B cell (primary cell): ENCODE data around the gene EPB41L2. TPM values are rescaled to one million over a fixed set of nuclear protein-coding genes. Genes with fewer than 3 reads are reported as not detected.

ENCODE experiments used
- ATAC-seq: fragments of 200-7000 bp; cut with Tn5 transposase; one replicate; pipeline ENCODE4 v1.10.0; 2021; ENCODE audit warnings: low read depth, mild to moderate bottlenecking, moderate number of reproducible peaks, moderate library complexity
- CTCF ChIA-PET: fragments of 350-600 bp; sonication (Branson Sonifier 250); formaldehyde crosslinking; loops from one replicate; lab custom pipeline; 2021; ENCODE audit warnings: antibody characterized with exemption, inconsistent platforms; lab: Charles Lee
- POLR2A ChIA-PET: fragments of 350-600 bp; sonication (Branson Sonifier 250); formaldehyde crosslinking; loops from one replicate; lab custom pipeline; 2021; ENCODE audit warnings: antibody characterized with exemption; lab: Charles Lee
- DNase-seq: peaks from one replicate; pipeline ENCODE4 v3.0.0; 2013
- H2AFZ ChIP-seq: 2 replicates; pipeline ENCODE4 v1.6.1; 2012; ENCODE audit warnings: mild to moderate bottlenecking, low read depth, low read length; ENCODE audit not compliant: insufficient read depth, poor library complexity, severe bottlenecking
- H3K27ac ChIP-seq, 2 donors: 1 replicate in 1 of 2; 2 replicates in 1 of 2; pipeline ENCODE4 v1.5.1; 2012 to 2013; ENCODE audit warnings: low read length in 2 of 2, mild to moderate bottlenecking in 2 of 2, moderate library complexity in 1 of 2
- H3K27me3 ChIP-seq, 4 experiments: fragments of 200-600 bp in 1 of 4; sonication (generic) in 1 of 4; replicated peaks in 1 of 4; 1 replicate in 2 of 4; 2 replicates in 2 of 4; pipeline versions ENCODE4 v1.6.1 to v1.7.0; 2013 to 2016; ENCODE audit warnings: low read length in 3 of 4, mild to moderate bottlenecking in 2 of 4, mixed read lengths in 1 of 4, moderate library complexity in 1 of 4; ENCODE audit not compliant: insufficient read depth in 4 of 4, control insufficient read depth in 3 of 4; ENCODE audit errors: control extremely low read depth in 1 of 4
- H3K36me3 ChIP-seq, 2 experiments: replicated peaks in 1 of 2; 1 replicate in 1 of 2; 2 replicates in 1 of 2; pipeline versions ENCODE4 v1.6.1 to v1.7.1; 2013; ENCODE audit warnings: low read length in 1 of 2; ENCODE audit not compliant: insufficient read depth in 2 of 2, control insufficient read depth in 1 of 2; ENCODE audit errors: control extremely low read depth in 1 of 2, extremely low read depth in 1 of 2
- H3K4me1 ChIP-seq, 2 donors: fragments of 200-600 bp in 1 of 2; sonication (generic) in 1 of 2; 1 replicate in 1 of 2; 2 replicates in 1 of 2; pipeline versions ENCODE4 v1.5.1 to v1.6.1; 2013 to 2017; ENCODE audit warnings: low read length in 2 of 2; ENCODE audit not compliant: control insufficient read depth in 2 of 2, insufficient read depth in 2 of 2
- H3K4me2 ChIP-seq: replicated peaks from 2 replicates; pipeline ENCODE3; 2012; ENCODE audit warnings: mild to moderate bottlenecking, low read depth, low read length; ENCODE audit not compliant: poor library complexity, severe bottlenecking
- H3K4me3 ChIP-seq, 5 experiments: fragments of 200-600 bp in 1 of 5; sonication (generic) in 1 of 5; 1 replicate in 3 of 5; 2 replicates in 2 of 5; pipeline versions ENCODE4 v1.5.1 to v1.7.0; 2011 to 2016; ENCODE audit warnings: low read length in 4 of 5, mild to moderate bottlenecking in 4 of 5, low read depth in 2 of 5, control low read depth in 1 of 5, moderate library complexity in 1 of 5; ENCODE audit not compliant: insufficient read depth in 1 of 5; ENCODE audit errors: control extremely low read depth in 1 of 5, extremely low read depth in 1 of 5
- H3K79me2 ChIP-seq: fragments of 200-600 bp; sonication (generic); one replicate; pipeline ENCODE4 v1.6.0; 2016; ENCODE audit warnings: low read length; ENCODE audit not compliant: control insufficient read depth, insufficient read depth
- H3K9ac ChIP-seq: fragments of 200-600 bp; sonication (generic); 2 replicates; pipeline ENCODE4 v1.6.1; 2017; ENCODE audit warnings: mild to moderate bottlenecking, low read length, moderate library complexity
- H3K9me3 ChIP-seq, 3 donors: one replicate each; pipeline versions ENCODE4 v1.6.1 to v1.7.1; 2013; ENCODE audit warnings: low read length in 2 of 3; ENCODE audit not compliant: control insufficient read depth in 2 of 3, insufficient read depth in 1 of 3; ENCODE audit errors: control extremely low read depth in 1 of 3
- H4K20me1 ChIP-seq: 2 replicates; pipeline ENCODE4 v1.6.0; 2012; ENCODE audit warnings: mild to moderate bottlenecking, low read length; ENCODE audit not compliant: insufficient read depth, control insufficient read depth, poor library complexity, severe bottlenecking
- H3K27ac Mint-ChIP-seq: one replicate; pipeline ENCODE4 v1.8.0; 2021; ENCODE audit warnings: mixed read lengths
- H3K27me3 Mint-ChIP-seq: one replicate; pipeline ENCODE4 v1.8.0; 2021; ENCODE audit warnings: mixed read lengths
- H3K4me1 Mint-ChIP-seq: one replicate; pipeline ENCODE4 v1.8.0; 2021; ENCODE audit warnings: mixed read lengths
- H3K4me3 Mint-ChIP-seq: one replicate; pipeline ENCODE4 v1.8.0; 2021; ENCODE audit warnings: mixed read lengths
- H3K9me3 Mint-ChIP-seq: one replicate; pipeline ENCODE4 v1.8.0; 2022; ENCODE audit warnings: mixed read lengths; ENCODE audit not compliant: insufficient read depth
- EZH2 ChIP-seq: IDR thresholded peaks from 2 replicates; pipeline ENCODE4 v1.6.1; 2012; ENCODE audit warnings: borderline replicate concordance, low read depth, mild to moderate bottlenecking, moderate library complexity, low read length; ENCODE audit not compliant: insufficient read depth, poor library complexity, severe bottlenecking
- WGBS: methylation state at CpG from one replicate; pipeline ENCODE4 v1.1.5; 2013; ENCODE audit warnings: missing lambda C conversion rate; ENCODE audit not compliant: insufficient coverage; 5-methylcytosine and 5-hydroxymethylcytosine counted together
- intact Hi-C: fragments of 100-400 bp; cut with micrococcal nuclease; formaldehyde crosslinking; loops from one replicate; pipeline ENCODE4 v1.10.0; 2022
- polyA plus RNA-seq: library from polyadenylated mRNA; depleted of rRNA; stranded (reverse); fragments of >200 nt; gene quantifications from 2 replicates; pipeline ENCODE4 v1.2.3, GENCODE V29; 2012
- total RNA-seq, 2 donors: library from RNA; stranded (reverse); fragments of 120-200 nt in 1 of 2; gene quantifications; 1 replicate in 1 of 2; 2 replicates in 1 of 2; pipeline versions ENCODE4 v1.2.3 to v1.2.4, GENCODE V29; 2013 to 2022
- TF ChIP-seq, protein P1 (sequence below): fragments of 200-600 bp; IDR thresholded peaks from one replicate; pipeline ENCODE4 v1.8.0; 2022; ENCODE audit warnings: antibody characterized with exemption, mild to moderate bottlenecking

Gene EPB41L2
- total and polyA plus RNA-seq, 2 donors (not counting 1 experiment from before 2014, with no cell fraction given), result 17.8 to 61.0 TPM

DNA sequence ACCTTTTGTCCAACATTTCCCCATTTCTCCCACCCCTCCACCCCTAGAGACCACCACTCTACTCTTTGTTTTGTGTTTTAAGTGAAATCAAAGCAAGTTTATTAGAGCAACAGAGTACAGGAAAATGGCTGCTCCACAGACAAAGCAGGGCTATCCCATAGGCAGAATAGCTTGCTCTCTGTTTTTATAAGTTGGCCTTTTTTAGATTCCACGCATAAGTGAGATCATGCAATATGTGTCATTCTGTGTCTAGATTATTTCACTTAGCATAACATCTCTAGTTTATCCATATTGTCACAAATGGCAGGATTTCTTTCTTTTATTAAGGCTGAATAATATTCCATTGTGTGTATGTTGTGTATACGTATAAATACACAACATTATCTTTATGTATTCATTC lies 266.0 kb downstream of the EPB41L2 start:
- Mint-ChIP-seq H3K4me1 (no peaks in the 10 kb centered on the region), H3K27ac (no peak overlapping the region), H3K9me3 (peaks cover 3% of the 10 kb centered on the region), H3K27me3 (peaks cover 3% of the 10 kb centered on the region), H3K4me3 (no peak overlapping the region)
- H2AFZ ChIP-seq, result no peak overlapping the region
- H3K9me3 ChIP-seq, result peaks cover 0 to 7% (median 0%) of the 10 kb centered on the region in 3 donors
- no peaks in the 10 kb centered on the region for H3K36me3 ChIP-seq
- no peak for DNase-seq
- ChIA-PET CTCF (no interaction called here), POLR2A (no interaction called here)
- no peak overlapping the region for H3K4me2 ChIP-seq
- H4K20me1 ChIP-seq, result no peaks in the 10 kb centered on the region
- intact Hi-C loops, result no loop called here
- no CpG with 5 or more reads among the region's 2 CpGs for WGBS
- no peaks in the 10 kb centered on the region for H3K4me1 ChIP-seq
- TF ChIP-seq, protein P1, sequence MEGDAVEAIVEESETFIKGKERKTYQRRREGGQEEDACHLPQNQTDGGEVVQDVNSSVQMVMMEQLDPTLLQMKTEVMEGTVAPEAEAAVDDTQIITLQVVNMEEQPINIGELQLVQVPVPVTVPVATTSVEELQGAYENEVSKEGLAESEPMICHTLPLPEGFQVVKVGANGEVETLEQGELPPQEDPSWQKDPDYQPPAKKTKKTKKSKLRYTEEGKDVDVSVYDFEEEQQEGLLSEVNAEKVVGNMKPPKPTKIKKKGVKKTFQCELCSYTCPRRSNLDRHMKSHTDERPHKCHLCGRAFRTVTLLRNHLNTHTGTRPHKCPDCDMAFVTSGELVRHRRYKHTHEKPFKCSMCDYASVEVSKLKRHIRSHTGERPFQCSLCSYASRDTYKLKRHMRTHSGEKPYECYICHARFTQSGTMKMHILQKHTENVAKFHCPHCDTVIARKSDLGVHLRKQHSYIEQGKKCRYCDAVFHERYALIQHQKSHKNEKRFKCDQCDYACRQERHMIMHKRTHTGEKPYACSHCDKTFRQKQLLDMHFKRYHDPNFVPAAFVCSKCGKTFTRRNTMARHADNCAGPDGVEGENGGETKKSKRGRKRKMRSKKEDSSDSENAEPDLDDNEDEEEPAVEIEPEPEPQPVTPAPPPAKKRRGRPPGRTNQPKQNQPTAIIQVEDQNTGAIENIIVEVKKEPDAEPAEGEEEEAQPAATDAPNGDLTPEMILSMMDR, result no peak
- TF ChIP-seq EZH2, result no peak
- no peak overlapping the region for H3K27ac ChIP-seq
- no peak for ATAC-seq
- H3K9ac ChIP-seq, result no peak overlapping the region
- H3K4me3 ChIP-seq, result no peak overlapping the region
- H3K27me3 ChIP-seq, result no peaks in the 10 kb centered on the region
- H3K79me2 ChIP-seq, result no peaks in the 10 kb centered on the region

DNA sequence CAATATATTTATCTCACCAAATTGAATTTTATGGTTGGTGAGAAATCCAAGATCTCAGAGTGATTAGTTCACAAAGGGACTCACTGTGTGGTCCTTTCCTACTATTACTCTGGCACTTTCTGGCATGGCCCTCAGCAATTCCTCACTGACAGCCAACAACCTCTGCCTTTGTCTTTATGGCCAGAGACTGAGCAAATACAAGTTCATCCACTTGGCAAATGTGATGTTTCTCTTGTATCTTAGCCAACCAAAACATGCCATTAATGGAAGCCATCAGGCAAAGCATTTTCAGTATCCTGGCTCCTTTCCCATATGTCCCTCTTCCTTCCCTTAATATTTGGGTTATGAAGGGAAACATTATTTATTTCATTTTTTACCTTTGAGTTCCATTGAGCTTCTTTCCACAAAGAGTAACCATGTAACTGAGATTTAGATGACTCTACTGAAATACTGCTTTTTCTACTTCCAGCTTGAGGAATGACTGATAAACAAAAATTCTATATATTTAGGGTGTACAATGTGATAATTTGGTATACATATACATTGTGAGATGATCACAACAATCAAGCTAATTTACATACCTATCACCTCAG lies 266.6 kb downstream of the EPB41L2 start:
- DNase-seq (no peak), ATAC-seq (no peak)
- Histone ChIP-seq H3K4me2 (no peak overlapping the region), H2AFZ (no peak overlapping the region), H3K9me3 (peaks cover 0 to under 1% (median 0%) of the 10 kb centered on the region in 3 donors), H3K4me1 (no peaks in the 10 kb centered on the region), H3K36me3 (no peaks in the 10 kb centered on the region), H4K20me1 (no peaks in the 10 kb centered on the region), H3K4me3 (no peak overlapping the region), H3K27ac (no peak overlapping the region), H3K27me3 (no peaks in the 10 kb centered on the region), H3K79me2 (no peaks in the 10 kb centered on the region), H3K9ac (no peak overlapping the region)
- no peak for TF ChIP-seq EZH2
- TF ChIP-seq, protein P1, result no peak
- Mint-ChIP-seq H3K27ac (no peak overlapping the region), H3K27me3 (peaks cover 3% of the 10 kb centered on the region), H3K9me3 (peaks cover 3% of the 10 kb centered on the region), H3K4me3 (no peak overlapping the region), H3K4me1 (no peaks in the 10 kb centered on the region)
- intact Hi-C loops, result no loop called here
- POLR2A ChIA-PET, result no interaction called here
- CTCF ChIA-PET, result no interaction called here
